ENCODE measurements around the gene RIMS1.

The RIMS1 gene

GRCh38 chr6:72414657-72415056, 528.3 kb downstream of the RIMS1 start:
- ATAC-seq (no peak), DNase-seq (no peak)

- ATAC-seq: no peak
- no peak for DNase-seq
These were observed 530.6 kb downstream of the RIMS1 start for GRCh38 chr6:72416744-72417465.

- no peak for ATAC-seq
These were observed 531.4 kb downstream of the RIMS1 start for GRCh38 chr6:72417759-72418158.

GRCh38 chr6:72418495-72418894, 532.1 kb downstream of the RIMS1 start:
- DNase-seq (no peak), ATAC-seq (no peak)

More at GRCh38 chr6:72417759-72418158, 531.4 kb downstream of the RIMS1 start:
- no peak for DNase-seq

GRCh38 chr6:72419966-72420365, 533.6 kb downstream of the RIMS1 start:
- DNase-seq (no peak), ATAC-seq (no peak)

GRCh38 chr6:72420409-72420808, 534.1 kb downstream of the RIMS1 start:
- ATAC-seq: no peak

GRCh38 chr6:72421387-72421786, 535.0 kb downstream of the RIMS1 start:
- ATAC-seq (no peak), DNase-seq (no peak)

More at GRCh38 chr6:72420409-72420808, 534.1 kb downstream of the RIMS1 start:
- DNase-seq: no peak

- no peak for ATAC-seq
- no peak for DNase-seq
These were observed 535.8 kb downstream of the RIMS1 start for GRCh38 chr6:72422171-72422570.

GRCh38 chr6:72424476-72424875, 538.1 kb downstream of the RIMS1 start:
- DNase-seq (no peak), ATAC-seq (no peak)

- no peak for ATAC-seq
- DNase-seq: no peak
These were observed 538.8 kb downstream of the RIMS1 start for GRCh38 chr6:72425003-72425681.

- no peak for DNase-seq
These were observed 554.3 kb downstream of the RIMS1 start for GRCh38 chr6:72440611-72441010.

GRCh38 chr6:72446430-72446829, 560.1 kb downstream of the RIMS1 start:
- ATAC-seq (no peak), DNase-seq (no peak)

More at GRCh38 chr6:72440611-72441010, 554.3 kb downstream of the RIMS1 start:
- ATAC-seq: no peak

Measured in stimulated activated naive CD8-positive, alpha-beta T cell treated with anti-CD3 and anti-CD28 coated beads, Interleukin-15, Interleukin-2, amounts not matched to agents 100 U/mL and 50 U/mL, for 24 hours (primary cell).